A549 (cell line): Measurements from ENCODE around the gene TMEM8B. TPM values are rescaled to one million over a fixed set of nuclear protein-coding genes. Genes with fewer than 3 reads are reported as not detected.

ENCODE experiments used
- ATAC-seq, 2 experiments: fragments of 200-7000 bp in 1 of 2; fragments of >200 bp in 1 of 2; cut with Nextera tagmentation in 1 of 2; cut with Tn5 transposase in 1 of 2; 3 replicates each; pipeline versions ENCODE4 v1.8.0 to v1.9.1; 2018 to 2020; ENCODE audit warnings: mild to moderate bottlenecking in 1 of 2, moderate library complexity in 1 of 2
- CTCF ChIA-PET: fragments of 300-600 bp; sonication (Branson Sonifier 250); formaldehyde crosslinking; extraction: SDS; loops from one replicate; lab custom pipeline; 2021; ENCODE audit warnings: antibody characterized with exemption, inconsistent platforms; lab: Yijun Ruan, JAX
- POLR2A ChIA-PET: fragments of 350-600 bp; formaldehyde crosslinking; extraction: SDS; loops from one replicate; lab custom pipeline; 2021; ENCODE audit warnings: antibody characterized with exemption, inconsistent platforms; lab: Yijun Ruan, JAX
- DNase-seq, 2 experiments: peaks; one replicate each; pipeline versions ENCODE4 v3.0.0 to v3.0.0-alpha.2; 2011 to 2016; ENCODE audit warnings: low read depth in 1 of 2, low spot score in 1 of 2
- FAIRE-seq: peaks from 2 replicates; lab custom pipeline; 2011; peaks lifted over from hg19 to GRCh38; lab: Jason Lieb, UNC
- H3K27ac ChIP-seq, 2 experiments: fragments of >200 bp; sonication (Bioruptor Twin); formaldehyde crosslinking; 3 replicates each; pipeline ENCODE4 v1.5.1; 2016 to 2017
- H3K4me1 ChIP-seq: fragments of >200 bp; sonication (Bioruptor Twin); formaldehyde crosslinking; 3 replicates; pipeline ENCODE4 v1.6.1; 2016
- H3K4me2 ChIP-seq: fragments of >200 bp; sonication (Bioruptor Twin); formaldehyde crosslinking; 3 replicates; pipeline ENCODE4 v1.6.1; 2016
- H3K4me3 ChIP-seq: fragments of >200 bp; sonication (Bioruptor Twin); formaldehyde crosslinking; 3 replicates; pipeline ENCODE4 v1.5.1; 2016
- H3K9me3 ChIP-seq: fragments of >200 bp; sonication (Bioruptor Twin); formaldehyde crosslinking; 3 replicates; pipeline ENCODE4 v1.6.1; 2016
- BCL3 ChIP-seq: fragments of >200 bp; sonication (Bioruptor Twin); formaldehyde crosslinking; IDR thresholded peaks from 3 replicates; pipeline ENCODE4 v1.6.1; 2016
- CBX2 ChIP-seq: fragments of 200-600 bp; sonication (generic); IDR thresholded peaks from 2 replicates; pipeline ENCODE4 v1.6.1; 2016; ENCODE audit warnings: low read depth, mild to moderate bottlenecking, borderline replicate concordance
- CHD4 ChIP-seq: fragments of 200-600 bp; sonication (generic); IDR thresholded peaks from 2 replicates; pipeline ENCODE4 v1.6.1; 2016; ENCODE audit warnings: antibody characterized with exemption, mild to moderate bottlenecking, borderline replicate concordance
- EHF ChIP-seq: fragments of 250-450 bp; sonication (Bioruptor Pico); IDR thresholded peaks from 2 replicates; pipeline ENCODE4 v1.5.0; 2020; ENCODE audit warnings: mild to moderate bottlenecking
- EHMT2 ChIP-seq: fragments of 200-600 bp; sonication (generic); IDR thresholded peaks from 2 replicates; pipeline ENCODE4 v1.6.1; 2016; ENCODE audit warnings: antibody characterized with exemption, low read depth, mild to moderate bottlenecking, moderate library complexity
- EP300 ChIP-seq, 2 experiments: fragments of >200 bp; sonication (Bioruptor Twin); formaldehyde crosslinking; IDR thresholded peaks; 2 replicates in 1 of 2; 3 replicates in 1 of 2; pipeline ENCODE4 v1.6.1; 2016 to 2017
- FOSL2 ChIP-seq, 2 experiments: fragments of 450-650 bp in 1 of 2; fragments of >200 bp in 1 of 2; sonication (Bioruptor Twin) in 1 of 2; formaldehyde crosslinking; IDR thresholded peaks; 2 replicates each; pipeline versions ENCODE4 v1.5.0 to v1.6.1; 2016 to 2020; ENCODE audit warnings: mild to moderate bottlenecking in 1 of 2, moderate library complexity in 1 of 2
- FOXS1 ChIP-seq: fragments of 250-450 bp; sonication (Bioruptor Pico); IDR thresholded peaks from 2 replicates; pipeline ENCODE4 v1.5.0; 2020; ENCODE audit warnings: mild to moderate bottlenecking, moderate library complexity
- GATA3 ChIP-seq: IDR thresholded peaks from 2 replicates; pipeline ENCODE4 v1.6.1; 2012; ENCODE audit warnings: borderline replicate concordance
- HOXB13 ChIP-seq: fragments of 250-450 bp; sonication (Bioruptor Pico); IDR thresholded peaks from 2 replicates; pipeline ENCODE4 v1.5.0; 2020; ENCODE audit warnings: low read depth, mild to moderate bottlenecking, moderate library complexity
- JUN ChIP-seq, 2 experiments: fragments of >200 bp; sonication (Bioruptor Twin); formaldehyde crosslinking; IDR thresholded peaks; 2 replicates in 1 of 2; 3 replicates in 1 of 2; pipeline ENCODE4 v1.6.1; 2016 to 2017
- JUNB ChIP-seq: fragments of >200 bp; sonication (Bioruptor Twin); formaldehyde crosslinking; IDR thresholded peaks from 2 replicates; pipeline ENCODE4 v1.6.1; 2016
- MAFK ChIP-seq: fragments of 450-650 bp; IDR thresholded peaks from 2 replicates; pipeline ENCODE4 v1.6.1; 2014; ENCODE audit not compliant: partially characterized antibody
- NFE2L2 ChIP-seq: fragments of 150-350 bp; conservative IDR thresholded peaks from 2 replicates; pipeline ENCODE4 v1.6.1; 2014; ENCODE audit warnings: low read length
- POLR2A ChIP-seq: IDR thresholded peaks from 2 replicates; pipeline ENCODE4 v1.6.1; 2012; ENCODE audit warnings: mild to moderate bottlenecking, low read length
- POLR2AphosphoS2 ChIP-seq: conservative IDR thresholded peaks from 2 replicates; pipeline ENCODE4 v1.6.1; 2012; ENCODE audit warnings: low read length, improper control_type of control experiment, inconsistent platforms
- RAD21 ChIP-seq, 2 experiments: fragments of >200 bp in 1 of 2; sonication (Bioruptor Twin) in 1 of 2; formaldehyde crosslinking in 1 of 2; IDR thresholded peaks in 1 of 2; conservative IDR thresholded peaks in 1 of 2; 2 replicates in 1 of 2; 3 replicates in 1 of 2; pipeline ENCODE4 v1.6.1; 2012 to 2018; ENCODE audit warnings: inconsistent platforms in 1 of 2
- RARB ChIP-seq: fragments of 250-450 bp; sonication (Bioruptor Pico); IDR thresholded peaks from 2 replicates; pipeline ENCODE4 v1.8.0; 2021; ENCODE audit warnings: mild to moderate bottlenecking, moderate library complexity
- SREBF2 ChIP-seq: fragments of 450-650 bp; IDR thresholded peaks from 2 replicates; pipeline ENCODE4 v1.6.1; 2014; ENCODE audit warnings: mild to moderate bottlenecking, moderate library complexity
- TP53 ChIP-seq: fragments of 250-450 bp; sonication (Bioruptor Pico); IDR thresholded peaks from 2 replicates; pipeline ENCODE4 v1.5.0; 2021; ENCODE audit warnings: mild to moderate bottlenecking, moderate library complexity
- ZC3H11A ChIP-seq: fragments of 450-650 bp; IDR thresholded peaks from 2 replicates; pipeline ENCODE4 v1.6.1; 2014; ENCODE audit warnings: antibody characterized with exemption, mild to moderate bottlenecking
- ZNF302 ChIP-seq: fragments of 250-450 bp; sonication (Bioruptor Pico); IDR thresholded peaks from 2 replicates; pipeline ENCODE4 v1.9.0; 2021; ENCODE audit warnings: inconsistent platforms, mild to moderate bottlenecking, moderate library complexity
- WGBS: methylation state at CpG from one replicate; pipeline ENCODE4 v1.1.6; 2017; ENCODE audit errors: missing lambda C conversion rate; 5-methylcytosine and 5-hydroxymethylcytosine counted together
- polyA plus RNA-seq, 4 experiments: library from polyadenylated mRNA; depleted of rRNA in 3 of 4; stranded (reverse); fragments of >200 nt; fragmentation: RNase III in 1 of 4; extraction: RNeasy Plus Mini Kit Qiagen cat#74134 plus additional on column Dnase treatment in 1 of 4; gene quantifications; 2 replicates in 3 of 4; 3 replicates in 1 of 4; pipeline ENCODE4 v1.2.3, GENCODE V29; 2011 to 2017
- TF ChIP-seq, protein P1 (sequence below): IDR thresholded peaks from 2 replicates; pipeline ENCODE4 v1.6.1; 2012; ENCODE audit warnings: low read depth, borderline replicate concordance
- TF ChIP-seq, protein P2 (sequence below): IDR thresholded peaks from 2 replicates; pipeline ENCODE4 v1.6.1; 2012

The TMEM8B gene
- polyA plus RNA-seq, 2 of the 4 experiments (the other 2 are of a cell fraction), result 1.8 to 2.2 TPM

GRCh38 chr9:35828716-35829083 lies 328 bp upstream of the TMEM8B start, which contains the start of gene FAM221B:
Gene FAM221B, minus strand, starts transcription at chr9:35828732. Its CDS starts 2,571 bp downstream, at chr9:35826161.
- ATAC-seq, result peak; percentile 36 to 42; a peak in 4 of 6 replicates
- ChIA-PET CTCF (interaction anchor here (0.6 to 5.6 kb wide), 9 partner anchors 10 to 117 kb away, joined by 3 to 59 read pairs (median 3); partner anchors contain the start of genes HINT2, SPAAR and SPAG8), POLR2A (interaction anchor here (1.5 kb wide), 1 partner anchor 14 kb away, joined by 4 read pairs; the partner anchor contains the start of gene HINT2)
- TF ChIP-seq NFE2L2 (0 out of 2 replicates have a peak, but pooled peaks have one; percentile 1), CHD4 (no peak), EP300 (IDR thresholded peaks at IDR 0.05) (no peak)
- H3K4me1 ChIP-seq, result peaks cover 4% of the 10 kb centered on the region; the same call in 2 of the 3 replicates
- H3K4me2 ChIP-seq, result peak within 1 kb of the TSS; percentile 96
- DNase-seq, result no peak
- peak within 1 kb of the TSS; percentile 80 for H3K4me3 ChIP-seq
- no peaks in the 10 kb centered on the region for H3K9me3 ChIP-seq
- WGBS, result 0% methylated on average over 11 of the region's 21 CpGs
- H3K27ac ChIP-seq, result peak within 1 kb of the TSS; percentile 84 to 91
- no peak for FAIRE-seq

GRCh38 chr9:35829764-35830096 lies 702 bp downstream of the TMEM8B start:
- POLR2A ChIA-PET, result interaction anchor here (1.5 kb wide), 1 partner anchor 15 kb away, joined by 4 read pairs; the partner anchor contains the start of gene HINT2
- no peak for ATAC-seq

GRCh38 chr9:35831040-35831439 lies 2.0 kb downstream of the TMEM8B start:
- H3K27ac ChIP-seq, result no peak overlapping the region
- CTCF ChIA-PET, result interaction anchor here (0.7 to 2.4 kb wide), 6 partner anchors 27 to 80 kb away, joined by 3 to 9 read pairs (median 4); no protein-coding TSS in a partner anchor
- no peak for TF ChIP-seq ZC3H11A
- TF ChIP-seq SREBF2, result no peak
- no peak for TF ChIP-seq BCL3
- TF ChIP-seq TP53, result no peak
- TF ChIP-seq POLR2A, result no peak
- no peak for TF ChIP-seq EHMT2
- no peak for TF ChIP-seq FOXS1 (CRISPR knock-in tag)
- TF ChIP-seq JUNB, result no peak
- TF ChIP-seq MAFK, result no peak
- TF ChIP-seq POLR2AphosphoS2, result no peak
- TF ChIP-seq, protein P1, sequence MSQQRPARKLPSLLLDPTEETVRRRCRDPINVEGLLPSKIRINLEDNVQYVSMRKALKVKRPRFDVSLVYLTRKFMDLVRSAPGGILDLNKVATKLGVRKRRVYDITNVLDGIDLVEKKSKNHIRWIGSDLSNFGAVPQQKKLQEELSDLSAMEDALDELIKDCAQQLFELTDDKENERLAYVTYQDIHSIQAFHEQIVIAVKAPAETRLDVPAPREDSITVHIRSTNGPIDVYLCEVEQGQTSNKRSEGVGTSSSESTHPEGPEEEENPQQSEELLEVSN, result no peak
- no peak for TF ChIP-seq ZNF302
- TF ChIP-seq, all 56 proteins: peak for 0
- Histone ChIP-seq H3K4me3 (no peak overlapping the region), H3K9me3 (no peaks in the 10 kb centered on the region), H3K4me1 (peaks cover 4% of the 10 kb centered on the region; the same call in 2 of the 3 replicates), H3K4me2 (no peak overlapping the region)
- POLR2A ChIA-PET, result interaction anchor here (0.7 kb wide), 1 partner anchor 17 kb away, joined by 3 read pairs; the partner anchor contains the start of gene HINT2
- DNase-seq (no peak), ATAC-seq (no peak), FAIRE-seq (no peak)
- 93% methylated on average over 4 of the region's 4 CpGs for WGBS

More at GRCh38 chr9:35829764-35830096, 702 bp downstream of the TMEM8B start:
- H3K4me1 ChIP-seq, result peaks cover 4% of the 10 kb centered on the region; the same call in 2 of the 3 replicates
- peak overlapping the region; percentile 96 for H3K4me2 ChIP-seq
- peak overlapping the region; percentile 84 to 91 for H3K27ac ChIP-seq
- H3K9me3 ChIP-seq, result no peaks in the 10 kb centered on the region
- FAIRE-seq, result no peak
- TF ChIP-seq, protein P1, result no peak
- TF ChIP-seq GATA3, result no peak
- TF ChIP-seq TP53, result no peak
- no peak for TF ChIP-seq HOXB13 (CRISPR knock-in tag)
- TF ChIP-seq JUN (IDR thresholded peaks at IDR 0.05), result no peak
- TF ChIP-seq, protein P2, sequence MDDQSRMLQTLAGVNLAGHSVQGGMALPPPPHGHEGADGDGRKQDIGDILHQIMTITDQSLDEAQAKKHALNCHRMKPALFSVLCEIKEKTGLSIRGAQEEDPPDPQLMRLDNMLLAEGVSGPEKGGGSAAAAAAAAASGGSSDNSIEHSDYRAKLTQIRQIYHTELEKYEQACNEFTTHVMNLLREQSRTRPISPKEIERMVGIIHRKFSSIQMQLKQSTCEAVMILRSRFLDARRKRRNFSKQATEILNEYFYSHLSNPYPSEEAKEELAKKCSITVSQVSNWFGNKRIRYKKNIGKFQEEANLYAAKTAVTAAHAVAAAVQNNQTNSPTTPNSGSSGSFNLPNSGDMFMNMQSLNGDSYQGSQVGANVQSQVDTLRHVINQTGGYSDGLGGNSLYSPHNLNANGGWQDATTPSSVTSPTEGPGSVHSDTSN, result no peak
- no peak for TF ChIP-seq RAD21 (conservative IDR thresholded peaks at IDR 0.05 in 1 of 2, IDR thresholded peaks at IDR 0.05 in 1 of 2)
- no peak for TF ChIP-seq RARB (CRISPR knock-in tag)
- no peak for TF ChIP-seq POLR2A
- no peak for TF ChIP-seq EHF (CRISPR knock-in tag)
- no peak for TF ChIP-seq CBX2
- no peak for TF ChIP-seq FOSL2 (IDR thresholded peaks at IDR 0.05)
- TF ChIP-seq FOSL2 (CRISPR knock-in tag; IDR thresholded peaks at IDR 0.05), result no peak
- no peak for TF ChIP-seq BCL3
- TF ChIP-seq, all 56 proteins: peak for 0
- DNase-seq, result no peak
- CTCF ChIA-PET, result interaction anchor here (1.3 kb wide), 1 partner anchor 115 kb away, joined by 3 read pairs; no protein-coding TSS in a partner anchor
- peak overlapping the region; percentile 80 for H3K4me3 ChIP-seq
- WGBS, result 62% methylated on average over 2 of the region's 2 CpGs
